GM04503 (cell line): ENCODE data around the gene CAV1.
A peak's percentile ranks its signal among the peaks of the same experiment; 100 is the strongest.

ENCODE experiments used
- DNase-seq: peaks from one replicate; pipeline ENCODE4 v3.0.0-alpha.2; 2012; ENCODE audit warnings: low read depth

Gene CAV1

DNA sequence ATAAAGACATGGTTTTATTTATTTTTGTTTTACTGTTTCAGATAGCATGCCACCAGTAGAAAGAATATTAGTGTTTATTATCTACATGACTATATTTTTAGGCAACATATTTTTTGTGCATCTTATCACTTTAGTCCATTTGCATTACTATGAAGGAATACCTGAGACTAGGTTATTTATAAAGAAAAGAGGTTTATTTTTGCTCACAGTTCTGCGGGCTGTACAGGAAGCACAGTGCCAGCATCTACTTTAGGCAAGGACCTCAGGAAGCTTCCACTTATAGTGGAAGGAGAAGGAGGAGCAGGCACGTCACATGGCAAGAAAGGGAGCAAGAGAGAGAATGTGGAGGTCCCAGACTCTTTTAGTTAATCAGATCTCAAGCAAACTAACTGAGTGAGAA, 19.6 kb upstream of the CAV1 start:
- DNase-seq, result no peak

DNA sequence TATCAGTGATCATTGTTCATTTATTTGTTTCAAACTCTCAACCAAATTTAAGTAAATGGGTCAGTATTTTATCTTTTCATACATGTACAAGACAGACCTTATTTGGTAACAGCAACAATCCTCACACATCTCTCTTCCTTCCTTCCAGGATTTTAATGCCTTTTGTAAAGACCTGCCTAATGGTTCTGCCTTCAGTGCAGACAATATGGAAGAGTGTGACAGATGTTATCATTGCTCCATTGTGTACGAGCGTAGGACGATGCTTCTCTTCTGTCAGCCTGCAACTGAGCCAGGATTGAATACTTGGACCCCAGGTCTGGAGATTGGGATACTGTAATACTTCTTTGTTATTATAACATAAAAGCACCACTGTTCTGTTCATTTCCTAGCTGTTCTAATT, 19.0 kb upstream of the CAV1 start:
- no peak for DNase-seq

DNA sequence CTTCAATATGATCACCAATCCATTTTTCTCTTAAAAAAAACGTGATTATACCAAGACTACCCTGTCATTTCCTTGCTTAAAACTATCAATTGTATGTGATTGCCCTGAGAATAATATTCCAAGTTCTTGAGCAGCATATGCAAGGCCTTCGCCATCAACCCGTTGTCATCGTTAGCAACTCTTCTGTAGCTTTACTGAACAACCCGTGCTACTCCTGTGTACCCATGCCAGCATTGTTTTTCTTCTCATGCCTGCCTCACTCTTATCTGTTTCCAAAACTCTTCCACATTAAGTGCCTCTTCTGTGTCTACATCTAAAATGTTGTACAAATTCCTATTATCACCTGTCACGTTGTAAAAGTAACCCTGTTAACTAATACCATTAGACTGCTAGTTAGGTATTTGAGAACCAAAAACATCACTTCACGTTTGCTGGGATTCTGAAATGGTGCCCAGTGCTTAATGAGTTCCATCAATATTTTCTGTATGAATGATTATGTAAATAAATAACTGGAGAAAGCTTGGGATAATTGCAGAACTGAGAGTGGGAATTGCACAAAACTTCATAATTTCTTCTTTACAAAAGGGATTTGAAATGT, 14.8 kb upstream of the CAV1 start:
- DNase-seq, result no peak

GRCh38 chr7:116510795-116511194, 14.0 kb upstream of the CAV1 start:
- no peak for DNase-seq

DNA sequence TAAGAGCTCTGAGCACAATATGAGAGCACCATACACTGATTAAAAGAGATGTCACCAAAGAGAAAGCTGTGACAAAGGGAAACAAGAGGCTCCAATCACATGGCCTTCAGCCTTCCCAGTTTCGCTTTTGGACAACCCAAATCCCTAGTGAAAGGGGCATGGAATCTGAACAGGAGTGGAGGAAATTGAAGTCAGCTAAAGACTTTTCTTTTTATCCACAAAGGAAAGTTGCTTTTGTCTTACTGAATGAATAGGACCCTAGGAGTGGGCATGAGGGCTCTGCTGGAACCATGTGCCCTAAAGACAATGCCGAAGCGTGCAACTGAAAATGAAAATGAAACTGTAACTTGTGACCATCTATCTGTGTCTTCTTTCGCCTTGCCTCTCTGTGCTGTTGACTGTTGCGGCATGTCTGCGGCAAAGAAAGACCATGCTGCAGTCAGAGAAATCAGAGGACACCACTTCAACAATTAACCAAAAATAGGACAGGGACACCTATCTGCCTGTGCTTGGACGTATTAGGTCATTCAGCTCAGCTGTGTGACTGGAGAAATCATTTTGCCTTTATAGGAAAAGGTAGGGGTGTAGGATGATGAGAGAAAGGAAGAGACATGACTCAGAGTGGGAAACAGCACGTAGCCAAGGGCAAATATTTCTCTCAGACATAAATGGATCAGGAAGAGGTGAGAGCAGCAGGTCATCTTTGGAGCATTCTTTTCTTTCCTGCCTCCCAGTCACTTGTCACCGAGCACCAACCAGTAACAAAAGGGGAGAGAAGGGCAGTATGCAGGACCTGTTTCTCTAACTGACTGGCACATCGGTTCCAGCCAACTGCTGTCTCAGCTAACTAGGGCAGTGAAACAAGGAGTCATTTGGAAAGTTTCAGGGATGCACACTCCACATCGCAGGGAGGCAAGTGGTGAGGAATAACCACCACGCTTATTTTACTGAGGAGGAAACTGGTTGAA, 13.0 kb upstream of the CAV1 start:
- no peak for DNase-seq

GRCh38 chr7:116512520-116513188, 12.2 kb upstream of the CAV1 start:
- no peak for DNase-seq

DNA sequence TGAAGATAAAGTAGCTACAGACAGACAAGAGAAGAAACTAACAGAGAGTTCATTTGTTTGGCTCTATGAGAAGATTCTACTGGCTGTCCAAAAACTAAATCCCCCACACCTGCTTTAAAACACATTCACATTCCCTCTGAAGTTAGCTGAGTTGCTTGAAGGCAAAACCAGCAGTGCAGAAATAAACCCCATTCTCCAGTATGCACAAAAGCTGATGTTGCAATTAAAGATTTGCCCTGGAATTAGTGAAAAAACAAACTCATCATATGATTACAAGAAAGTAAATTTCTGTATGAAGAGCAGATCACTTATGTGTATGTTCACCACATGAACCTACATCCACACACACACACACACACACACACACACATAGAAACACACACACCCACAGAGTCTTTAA, 9.3 kb upstream of the CAV1 start:
- DNase-seq, result no peak

DNA sequence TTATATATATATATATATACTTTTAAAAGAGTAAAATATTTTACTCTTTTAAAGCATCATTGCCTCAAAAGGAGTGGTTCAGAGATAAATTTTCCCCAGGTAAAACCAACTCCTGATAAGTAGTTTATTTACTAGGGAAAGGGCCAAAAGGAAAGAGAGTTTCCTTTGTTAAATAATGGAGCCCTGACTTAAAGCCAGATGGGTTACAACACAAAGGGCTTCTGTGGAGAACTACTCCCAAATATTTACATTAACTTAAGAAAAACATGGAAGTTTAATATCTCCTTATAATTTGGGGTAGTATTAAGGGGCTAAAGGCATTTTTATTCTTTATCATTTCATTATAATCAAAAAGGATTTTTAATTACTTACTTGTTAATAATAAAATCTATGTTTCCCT, 8.5 kb upstream of the CAV1 start:
- no peak for DNase-seq

- DNase-seq, result no peak
Measured at GRCh38 chr7:116517626-116518025, 7.2 kb upstream of the CAV1 start.

- no peak for DNase-seq
Measured at GRCh38 chr7:116518961-116519360, 5.9 kb upstream of the CAV1 start.

- no peak for DNase-seq
Measured at GRCh38 chr7:116521046-116521664, 3.7 kb upstream of the CAV1 start.

DNA sequence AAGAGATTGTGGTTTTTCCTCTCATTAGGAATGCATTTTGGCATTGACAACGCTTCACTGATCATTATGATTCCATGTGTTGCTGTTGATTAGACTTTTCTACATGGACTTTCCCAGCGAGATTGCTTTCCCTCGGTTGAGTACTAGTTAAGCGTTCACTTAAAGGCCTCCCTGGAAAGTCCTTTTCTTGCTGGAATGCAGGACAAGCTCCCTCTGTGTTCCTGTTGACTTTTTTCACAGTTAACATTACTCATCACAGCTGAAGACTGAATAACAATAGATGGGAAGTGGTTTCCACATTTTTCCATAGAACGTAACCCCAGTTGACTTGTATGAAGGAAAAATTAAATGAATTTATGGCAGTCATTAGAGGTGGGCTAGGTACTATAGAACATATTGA, 2.6 kb upstream of the CAV1 start:
- no peak for DNase-seq

- no peak for DNase-seq
Measured at GRCh38 chr7:116524221-116524608, 621 bp upstream of the CAV1 start.

DNA sequence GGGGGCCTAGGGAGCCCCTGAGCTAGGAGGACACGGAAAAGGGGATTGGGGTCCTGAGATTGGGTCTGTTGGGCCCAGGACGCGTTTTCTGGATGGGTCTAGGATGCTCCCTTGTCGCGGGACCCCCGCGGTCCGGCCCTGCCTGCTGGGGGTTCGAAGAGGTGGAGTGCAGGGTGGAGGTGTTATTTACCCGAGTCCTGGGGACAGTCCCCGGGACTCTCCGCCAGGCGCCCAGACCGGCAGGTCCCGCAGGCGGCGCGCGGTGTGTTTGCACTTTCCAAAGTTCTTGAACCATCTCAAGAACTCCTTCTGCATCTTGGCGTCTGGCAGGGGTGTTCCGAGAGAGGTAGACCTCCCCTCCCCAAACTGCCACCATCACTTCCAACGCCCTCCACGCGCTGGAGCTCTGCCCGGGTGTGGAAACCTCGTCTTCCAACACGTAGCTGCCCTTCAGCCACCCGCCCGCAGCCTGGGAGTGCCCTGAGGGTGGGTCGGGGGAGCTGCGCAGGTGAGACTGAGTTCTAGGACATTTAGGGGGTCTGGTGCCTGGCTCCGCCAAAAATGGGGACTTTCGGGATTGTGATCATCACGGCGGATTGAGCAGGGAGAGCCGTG, 569 bp downstream of the CAV1 start:
- no peak for DNase-seq

- DNase-seq, result no peak
Measured at GRCh38 chr7:116525913-116526861, 1.4 kb downstream of the CAV1 start.

DNA sequence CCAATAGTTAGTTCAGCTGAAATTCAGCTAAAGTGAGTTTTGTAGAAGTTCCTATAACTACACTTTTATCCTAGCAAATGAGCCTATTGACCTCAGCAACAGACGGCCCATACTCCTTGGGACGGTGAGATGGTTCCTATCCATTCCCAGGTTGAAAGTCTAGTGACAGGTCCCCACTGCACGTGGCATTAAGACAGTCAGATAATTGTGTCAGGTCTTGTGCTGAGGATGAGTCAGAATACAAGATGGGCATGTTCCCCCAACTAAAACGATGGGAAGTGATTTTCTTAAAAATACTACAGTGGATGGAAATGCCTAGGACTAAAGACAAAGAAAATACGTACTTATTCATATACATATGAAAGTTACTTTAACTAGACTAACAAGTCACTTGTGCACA, 2.1 kb downstream of the CAV1 start:
- no peak for DNase-seq

DNA sequence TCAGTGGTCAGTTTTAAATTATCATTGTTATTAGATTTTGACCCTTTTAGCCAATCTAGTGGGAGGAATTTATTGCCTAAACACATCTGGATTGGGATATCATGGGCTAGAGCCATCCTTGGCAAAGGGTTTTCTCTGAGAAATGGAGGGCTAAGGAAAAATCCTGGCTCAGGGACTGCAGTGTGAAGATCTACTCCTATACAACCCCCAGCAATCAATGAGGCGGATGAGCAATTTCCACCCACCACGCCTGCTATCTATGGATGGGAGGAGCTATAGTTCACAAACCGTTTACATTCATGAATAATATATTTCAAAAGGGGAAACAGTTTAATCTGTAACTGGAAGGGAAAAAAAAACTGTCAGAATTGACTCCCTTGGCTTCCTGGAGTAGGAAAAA, 2.7 kb downstream of the CAV1 start:
- DNase-seq, result no peak

DNA sequence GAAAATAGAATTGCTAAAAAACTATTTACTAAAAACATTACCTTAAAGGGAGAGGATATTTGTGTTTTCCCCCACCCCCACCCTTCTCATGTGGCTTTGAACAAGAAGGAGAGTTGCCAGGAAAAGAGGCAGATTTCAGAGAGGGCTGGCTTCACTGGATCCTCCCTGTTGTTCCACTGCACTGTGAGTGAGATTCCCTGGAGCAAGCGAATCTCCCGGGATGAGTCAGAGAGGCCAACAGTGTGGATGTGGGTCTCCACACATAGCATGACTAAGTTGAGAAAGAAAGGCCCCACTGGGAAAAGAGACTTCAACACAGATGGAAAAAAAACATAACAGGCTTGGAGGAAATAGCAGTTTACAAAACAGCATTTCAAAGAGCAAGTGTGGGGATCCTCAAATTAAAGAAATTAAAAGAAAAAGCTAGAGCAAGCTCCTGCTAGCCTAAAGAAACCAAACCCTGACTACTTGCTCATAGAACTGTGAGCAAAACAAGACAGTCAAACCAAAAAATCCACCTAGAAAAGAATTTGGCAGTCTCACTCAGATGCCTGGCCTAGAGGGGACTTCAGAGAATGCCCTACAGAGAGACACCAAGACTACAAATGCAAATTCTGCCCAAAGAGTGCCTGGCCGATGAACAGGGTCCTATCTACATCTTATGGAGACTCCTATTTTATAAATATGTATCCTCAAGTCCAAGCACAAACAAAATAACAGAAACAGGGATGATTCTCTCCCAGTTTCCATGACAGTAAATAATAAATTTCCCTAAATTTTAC, 3.4 kb downstream of the CAV1 start:
- DNase-seq, result peak; percentile 94

DNA sequence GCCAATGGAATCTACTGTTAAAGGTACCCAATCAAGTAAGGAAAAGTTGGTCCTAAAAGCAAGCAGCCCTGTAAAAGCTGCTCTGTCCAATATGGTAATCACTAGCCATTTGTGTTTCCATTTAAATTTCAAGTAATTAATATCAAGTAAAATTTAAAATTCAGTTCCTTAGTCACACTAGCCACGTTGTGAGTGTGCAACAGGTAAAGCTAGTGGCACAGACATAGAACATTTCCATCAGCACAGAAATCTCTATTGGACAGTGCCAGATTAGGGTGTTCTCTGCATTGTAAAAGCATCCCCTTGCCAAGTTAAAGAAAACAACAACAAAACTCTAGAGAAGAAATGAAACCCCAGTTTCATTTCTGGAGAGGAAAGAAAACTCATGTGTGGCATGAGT, 4.4 kb downstream of the CAV1 start:
- DNase-seq, result no peak

DNA sequence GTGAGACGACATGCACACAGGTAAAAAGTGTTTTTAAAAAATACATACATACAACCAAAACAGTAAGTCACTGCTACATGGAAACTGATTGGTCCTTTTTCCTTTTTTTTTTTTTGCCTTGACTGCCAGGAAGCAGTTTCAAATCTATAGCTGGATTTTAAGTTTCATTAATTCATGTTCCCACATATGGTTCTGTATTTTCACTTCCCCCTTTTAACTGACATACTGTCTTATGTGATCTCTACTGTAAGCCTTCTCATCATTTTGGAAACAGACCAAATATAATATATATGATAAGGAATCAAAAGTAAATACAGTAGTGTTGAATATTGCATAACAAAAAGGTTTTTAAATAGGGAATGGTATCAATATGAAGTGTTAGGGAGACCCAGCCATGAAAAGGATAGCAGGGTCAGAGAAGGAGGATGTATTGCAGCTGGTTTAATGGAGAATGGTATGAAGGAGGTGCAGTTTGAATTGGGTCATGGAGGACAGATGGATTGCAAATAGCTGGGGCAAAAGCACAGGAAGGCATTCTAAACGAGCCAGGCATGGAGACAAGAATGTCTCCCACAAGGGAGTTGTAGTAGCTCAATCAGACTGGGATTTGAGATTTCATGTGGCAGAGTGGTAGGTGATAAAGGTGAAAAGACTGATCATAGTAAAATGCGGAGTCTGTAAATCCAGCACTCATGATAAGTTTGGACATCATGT, 5.4 kb downstream of the CAV1 start:
- DNase-seq, result no peak
